ENCODE results near the gene ZNF263. TPM values are rescaled to one million over a fixed set of nuclear protein-coding genes. Genes with fewer than 3 reads are reported as not detected.

ZNF263 gene
- total and polyA plus RNA-seq, 4 donors, result 6.3 to 27.3 (median 13.3) TPM

DNA sequence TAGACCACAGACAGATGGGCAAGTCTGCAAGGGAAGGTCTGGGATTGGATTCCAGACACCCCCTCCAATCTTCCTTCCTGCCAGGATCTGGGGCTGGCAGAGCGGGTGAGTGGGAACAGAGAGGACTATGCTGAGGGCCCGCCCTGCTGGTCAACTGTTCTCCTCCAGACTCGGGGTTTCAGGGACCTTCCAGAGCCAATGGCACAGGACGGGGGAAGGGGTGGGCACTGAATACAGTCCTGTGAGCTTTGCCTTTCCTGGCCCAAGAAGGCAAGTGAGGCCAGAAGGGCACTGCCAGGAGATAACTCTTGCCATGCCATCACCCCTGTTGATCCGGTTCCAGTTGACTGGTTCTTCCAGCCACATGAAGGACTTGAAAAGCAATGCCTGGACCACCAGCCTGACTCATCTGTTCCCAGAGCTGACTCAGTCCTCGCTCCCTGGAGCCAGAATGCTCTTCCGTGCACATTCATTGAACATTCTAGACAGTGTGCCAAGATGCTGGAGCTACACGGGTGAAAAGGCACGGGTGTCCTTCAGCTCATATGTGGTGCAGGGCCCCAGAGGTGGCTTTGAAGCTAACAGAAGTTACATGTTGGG lies 26.3 kb upstream of the ZNF263 start:
- TF ChIP-seq, protein P1, sequence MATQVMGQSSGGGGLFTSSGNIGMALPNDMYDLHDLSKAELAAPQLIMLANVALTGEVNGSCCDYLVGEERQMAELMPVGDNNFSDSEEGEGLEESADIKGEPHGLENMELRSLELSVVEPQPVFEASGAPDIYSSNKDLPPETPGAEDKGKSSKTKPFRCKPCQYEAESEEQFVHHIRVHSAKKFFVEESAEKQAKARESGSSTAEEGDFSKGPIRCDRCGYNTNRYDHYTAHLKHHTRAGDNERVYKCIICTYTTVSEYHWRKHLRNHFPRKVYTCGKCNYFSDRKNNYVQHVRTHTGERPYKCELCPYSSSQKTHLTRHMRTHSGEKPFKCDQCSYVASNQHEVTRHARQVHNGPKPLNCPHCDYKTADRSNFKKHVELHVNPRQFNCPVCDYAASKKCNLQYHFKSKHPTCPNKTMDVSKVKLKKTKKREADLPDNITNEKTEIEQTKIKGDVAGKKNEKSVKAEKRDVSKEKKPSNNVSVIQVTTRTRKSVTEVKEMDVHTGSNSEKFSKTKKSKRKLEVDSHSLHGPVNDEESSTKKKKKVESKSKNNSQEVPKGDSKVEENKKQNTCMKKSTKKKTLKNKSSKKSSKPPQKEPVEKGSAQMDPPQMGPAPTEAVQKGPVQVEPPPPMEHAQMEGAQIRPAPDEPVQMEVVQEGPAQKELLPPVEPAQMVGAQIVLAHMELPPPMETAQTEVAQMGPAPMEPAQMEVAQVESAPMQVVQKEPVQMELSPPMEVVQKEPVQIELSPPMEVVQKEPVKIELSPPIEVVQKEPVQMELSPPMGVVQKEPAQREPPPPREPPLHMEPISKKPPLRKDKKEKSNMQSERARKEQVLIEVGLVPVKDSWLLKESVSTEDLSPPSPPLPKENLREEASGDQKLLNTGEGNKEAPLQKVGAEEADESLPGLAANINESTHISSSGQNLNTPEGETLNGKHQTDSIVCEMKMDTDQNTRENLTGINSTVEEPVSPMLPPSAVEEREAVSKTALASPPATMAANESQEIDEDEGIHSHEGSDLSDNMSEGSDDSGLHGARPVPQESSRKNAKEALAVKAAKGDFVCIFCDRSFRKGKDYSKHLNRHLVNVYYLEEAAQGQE (IDR thresholded peaks at IDR 0.05), result no peak
- TF ChIP-seq TAF1 (conservative IDR thresholded peaks at IDR 0.05) (no peak), RXRA (IDR thresholded peaks at IDR 0.05) (no peak), YY1 (IDR thresholded peaks at IDR 0.05) (no peak), SP1 (IDR thresholded peaks at IDR 0.05) (no peak), JUND (IDR thresholded peaks at IDR 0.05) (no peak), NR2F2 (IDR thresholded peaks at IDR 0.05) (no peak), HNF4A (conservative IDR thresholded peaks at IDR 0.05) (no peak), HNF4G (IDR thresholded peaks at IDR 0.05) (no peak), GABPA (IDR thresholded peaks at IDR 0.05 in 1 of 2, conservative IDR thresholded peaks at IDR 0.05 in 1 of 2) (no peak)
- TF ChIP-seq, protein P2, sequence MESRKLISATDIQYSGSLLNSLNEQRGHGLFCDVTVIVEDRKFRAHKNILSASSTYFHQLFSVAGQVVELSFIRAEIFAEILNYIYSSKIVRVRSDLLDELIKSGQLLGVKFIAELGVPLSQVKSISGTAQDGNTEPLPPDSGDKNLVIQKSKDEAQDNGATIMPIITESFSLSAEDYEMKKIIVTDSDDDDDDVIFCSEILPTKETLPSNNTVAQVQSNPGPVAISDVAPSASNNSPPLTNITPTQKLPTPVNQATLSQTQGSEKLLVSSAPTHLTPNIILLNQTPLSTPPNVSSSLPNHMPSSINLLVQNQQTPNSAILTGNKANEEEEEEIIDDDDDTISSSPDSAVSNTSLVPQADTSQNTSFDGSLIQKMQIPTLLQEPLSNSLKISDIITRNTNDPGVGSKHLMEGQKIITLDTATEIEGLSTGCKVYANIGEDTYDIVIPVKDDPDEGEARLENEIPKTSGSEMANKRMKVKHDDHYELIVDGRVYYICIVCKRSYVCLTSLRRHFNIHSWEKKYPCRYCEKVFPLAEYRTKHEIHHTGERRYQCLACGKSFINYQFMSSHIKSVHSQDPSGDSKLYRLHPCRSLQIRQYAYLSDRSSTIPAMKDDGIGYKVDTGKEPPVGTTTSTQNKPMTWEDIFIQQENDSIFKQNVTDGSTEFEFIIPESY (IDR thresholded peaks at IDR 0.05), result no peak
- Histone ChIP-seq H3K9ac (ENCODE audit: low read depth in 1 of 2, low read length in 2 of 2) (no peak overlapping the region), H3K4me1 (ENCODE audit: control insufficient read depth in 4 of 4, insufficient read depth in 4 of 4, low read length in 3 of 4) (peaks cover 0 to 2% (median 1%) of the 10 kb centered on the region in 4 donors), H3K36me3 (ENCODE audit: control insufficient read depth in 4 of 4, insufficient read depth in 3 of 4, low read depth in 1 of 4, low read length in 3 of 4) (no peaks in the 10 kb centered on the region), H3K27me3 (ENCODE audit: control insufficient read depth in 4 of 4, insufficient read depth in 4 of 4, low read length in 3 of 4) (no peaks in the 10 kb centered on the region), H3K27ac (ENCODE audit: low read depth in 1 of 2, low read length in 2 of 2) (peak overlapping the region in 1 of 2 donors; percentile 30), H3K4me3 (ENCODE audit: low read depth in 1 of 3, low read length in 3 of 3) (no peak overlapping the region), H3K9me3 (ENCODE audit: control insufficient read depth in 4 of 4, low read length in 3 of 4) (peaks cover 0 to 2% (median 0%) of the 10 kb centered on the region in 4 donors)
- no peak for DNase-seq (ENCODE audit: low spot score)
- 77% methylated on average over 9 of the region's 9 CpGs for WGBS

DNA sequence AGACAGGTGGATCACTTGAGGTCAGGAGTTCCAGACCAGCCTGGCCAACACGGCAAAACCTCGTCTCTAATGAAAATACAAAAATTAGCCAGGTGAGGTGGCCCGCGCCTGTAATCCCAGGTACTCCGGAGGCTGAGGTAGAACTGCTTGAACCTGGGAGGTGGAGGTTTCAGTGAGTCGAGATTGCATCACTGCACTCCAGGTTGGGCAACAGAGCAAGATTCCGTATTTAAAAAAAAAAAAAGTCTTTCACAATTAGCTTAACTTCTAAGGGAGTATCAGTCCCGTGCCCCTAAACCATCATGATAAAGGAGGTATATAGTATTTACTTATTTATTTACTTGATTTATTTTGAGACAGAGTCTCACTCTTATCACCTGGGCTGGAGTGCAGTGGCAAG lies 23.5 kb upstream of the ZNF263 start:
- peaks cover 0 to 6% (median 4%) of the 10 kb centered on the region in 4 donors for H3K4me1 ChIP-seq (ENCODE audit: control insufficient read depth in 4 of 4, insufficient read depth in 4 of 4, low read length in 3 of 4)
- 75% methylated on average over 8 of the region's 8 CpGs for WGBS
- no peak overlapping the region for H3K9ac ChIP-seq (ENCODE audit: low read depth in 1 of 2, low read length in 2 of 2)
- H3K27ac ChIP-seq (ENCODE audit: low read depth in 1 of 2, low read length in 2 of 2), result peak overlapping the region; percentile 48 to 83
- peaks cover 0 to under 1% (median 0%) of the 10 kb centered on the region in 4 donors for H3K9me3 ChIP-seq (ENCODE audit: control insufficient read depth in 4 of 4, low read length in 3 of 4)
- TF ChIP-seq, protein P1 (IDR thresholded peaks at IDR 0.05), result no peak
- TF ChIP-seq RXRA (IDR thresholded peaks at IDR 0.05) (no peak), EGR1 (IDR thresholded peaks at IDR 0.05; ENCODE audit: low read depth in 2 of 2) (no peak), NR2F2 (IDR thresholded peaks at IDR 0.05) (no peak), SP1 (IDR thresholded peaks at IDR 0.05) (no peak), RAD21 (IDR thresholded peaks at IDR 0.05) (no peak), HNF4G (IDR thresholded peaks at IDR 0.05) (no peak)
- TF ChIP-seq, protein P3, sequence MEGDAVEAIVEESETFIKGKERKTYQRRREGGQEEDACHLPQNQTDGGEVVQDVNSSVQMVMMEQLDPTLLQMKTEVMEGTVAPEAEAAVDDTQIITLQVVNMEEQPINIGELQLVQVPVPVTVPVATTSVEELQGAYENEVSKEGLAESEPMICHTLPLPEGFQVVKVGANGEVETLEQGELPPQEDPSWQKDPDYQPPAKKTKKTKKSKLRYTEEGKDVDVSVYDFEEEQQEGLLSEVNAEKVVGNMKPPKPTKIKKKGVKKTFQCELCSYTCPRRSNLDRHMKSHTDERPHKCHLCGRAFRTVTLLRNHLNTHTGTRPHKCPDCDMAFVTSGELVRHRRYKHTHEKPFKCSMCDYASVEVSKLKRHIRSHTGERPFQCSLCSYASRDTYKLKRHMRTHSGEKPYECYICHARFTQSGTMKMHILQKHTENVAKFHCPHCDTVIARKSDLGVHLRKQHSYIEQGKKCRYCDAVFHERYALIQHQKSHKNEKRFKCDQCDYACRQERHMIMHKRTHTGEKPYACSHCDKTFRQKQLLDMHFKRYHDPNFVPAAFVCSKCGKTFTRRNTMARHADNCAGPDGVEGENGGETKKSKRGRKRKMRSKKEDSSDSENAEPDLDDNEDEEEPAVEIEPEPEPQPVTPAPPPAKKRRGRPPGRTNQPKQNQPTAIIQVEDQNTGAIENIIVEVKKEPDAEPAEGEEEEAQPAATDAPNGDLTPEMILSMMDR (IDR thresholded peaks at IDR 0.05; ENCODE audit: low read depth, low read length, missing input control), result no peak
- TF ChIP-seq, protein P4, sequence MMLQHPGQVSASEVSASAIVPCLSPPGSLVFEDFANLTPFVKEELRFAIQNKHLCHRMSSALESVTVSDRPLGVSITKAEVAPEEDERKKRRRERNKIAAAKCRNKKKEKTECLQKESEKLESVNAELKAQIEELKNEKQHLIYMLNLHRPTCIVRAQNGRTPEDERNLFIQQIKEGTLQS (IDR thresholded peaks at IDR 0.05), result no peak
- TF ChIP-seq, protein P2 (IDR thresholded peaks at IDR 0.05), result no peak
- no peak for DNase-seq (ENCODE audit: low spot score)
- H3K27me3 ChIP-seq (ENCODE audit: control insufficient read depth in 4 of 4, insufficient read depth in 4 of 4, low read length in 3 of 4), result no peaks in the 10 kb centered on the region
- no peaks in the 10 kb centered on the region for H3K36me3 ChIP-seq (ENCODE audit: control insufficient read depth in 4 of 4, insufficient read depth in 3 of 4, low read depth in 1 of 4, low read length in 3 of 4)
- no peak overlapping the region for H3K4me3 ChIP-seq (ENCODE audit: low read depth in 1 of 3, low read length in 3 of 3)
